HG02798 (cell line): ENCODE measurements around the gene CD58.
A peak's percentile ranks its signal among the peaks of the same experiment; 100 is the strongest.
"Not testable (repeated sequence)": the region's sequence is repeated elsewhere in the genome, so short reads cannot be mapped to it uniquely, and the experiment has no call there.

Experiments
- ATAC-seq: cut with Tn5 transposase; IDR thresholded peaks from one replicate; pipeline ENCODE4 v1.9.1; 2021; ENCODE audit warnings: mild to moderate bottlenecking; ENCODE audit not compliant: unreplicated experiment, poor library complexity

CD58 gene

DNA sequence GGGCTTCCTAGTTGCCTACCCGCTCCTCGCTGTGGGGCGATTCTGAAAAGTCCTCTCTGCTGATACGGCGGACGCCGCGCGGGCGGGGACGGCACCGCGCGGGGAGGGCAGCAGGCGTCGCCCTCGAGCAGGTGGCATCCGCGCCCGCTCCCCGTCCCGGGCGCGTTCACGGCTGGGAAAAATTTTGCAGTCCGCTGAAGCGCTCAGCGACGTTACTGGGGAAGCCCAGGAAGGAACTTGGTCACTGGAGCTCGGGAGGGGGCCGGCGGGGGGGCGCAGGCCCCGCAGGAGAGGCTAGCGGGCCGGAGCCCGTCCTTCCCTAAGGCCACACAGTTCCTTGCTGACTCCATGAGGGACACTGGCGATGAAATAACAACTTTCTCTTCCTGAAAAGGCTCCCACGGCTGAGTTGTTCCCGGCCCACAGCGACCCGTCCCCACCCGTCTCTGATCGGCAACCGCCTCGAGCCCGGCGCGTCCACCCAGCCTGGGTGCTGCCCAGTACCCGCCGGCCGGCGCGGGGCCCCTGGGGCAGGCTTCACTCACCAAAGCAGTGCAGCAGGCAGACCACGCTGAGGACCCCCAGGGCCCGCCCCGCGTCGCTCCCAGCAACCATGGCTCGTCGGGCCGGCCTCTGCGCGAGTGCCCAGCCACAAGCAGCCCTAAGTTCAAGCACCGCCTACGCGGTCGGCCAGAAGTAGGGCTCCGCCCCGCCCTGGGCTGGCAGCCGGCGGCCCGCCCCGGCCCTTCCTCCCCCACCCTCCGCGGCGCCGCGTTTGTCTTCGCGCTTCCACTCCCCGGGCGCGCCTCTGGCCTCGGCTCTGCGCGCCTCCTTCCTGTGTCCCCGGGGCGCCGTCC is at the start of gene CD58:
Gene CD58 (minus strand): TSS at position 669 of the 857 bp plus-strand sequence. CDS start 54 bp downstream, at position 615.
- ATAC-seq, result peak; percentile 68

GRCh38 chr1:116620392-116620791 is 49.6 kb upstream of the CD58 start:
- not testable (repeated sequence) for ATAC-seq

DNA sequence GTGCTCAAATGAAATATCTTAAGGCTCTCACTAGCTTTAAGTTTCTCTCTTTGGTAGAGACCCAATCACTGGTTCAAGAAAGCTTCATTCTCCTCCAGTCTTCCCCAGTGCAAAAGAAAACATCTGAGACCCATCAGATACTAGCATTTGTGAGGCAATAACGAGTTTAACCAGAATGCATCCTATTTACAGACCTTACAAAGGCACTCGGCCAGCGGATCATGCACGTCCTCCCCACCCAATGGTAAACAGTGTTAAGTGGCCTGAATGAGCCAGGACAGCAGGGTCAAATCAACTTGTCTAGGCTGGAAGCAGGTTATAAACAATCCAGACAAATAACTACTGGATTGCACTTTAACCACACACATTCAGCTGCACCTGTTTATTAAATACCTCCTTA is 48.3 kb upstream of the CD58 start:
- ATAC-seq, result not testable (repeated sequence)

DNA sequence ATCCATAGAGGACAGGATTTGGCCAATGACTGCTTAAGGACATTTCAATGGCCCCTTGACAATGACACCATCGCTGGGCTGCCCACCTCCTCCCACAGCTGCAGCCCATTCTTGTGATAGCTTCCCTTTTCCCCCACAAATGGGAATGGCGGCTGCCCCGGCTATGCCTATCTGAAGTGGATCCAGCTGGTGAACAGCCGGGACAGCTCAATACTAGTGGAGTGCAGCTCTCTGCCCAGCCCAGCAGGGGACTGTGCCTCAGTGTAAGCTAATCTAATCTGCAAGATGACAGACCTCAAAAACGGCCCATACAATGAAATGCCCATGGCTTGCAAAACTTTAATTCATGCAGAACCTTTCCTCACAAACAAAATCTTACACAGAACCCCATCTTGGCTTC is 47.0 kb upstream of the CD58 start:
- ATAC-seq, result not testable (repeated sequence)

DNA sequence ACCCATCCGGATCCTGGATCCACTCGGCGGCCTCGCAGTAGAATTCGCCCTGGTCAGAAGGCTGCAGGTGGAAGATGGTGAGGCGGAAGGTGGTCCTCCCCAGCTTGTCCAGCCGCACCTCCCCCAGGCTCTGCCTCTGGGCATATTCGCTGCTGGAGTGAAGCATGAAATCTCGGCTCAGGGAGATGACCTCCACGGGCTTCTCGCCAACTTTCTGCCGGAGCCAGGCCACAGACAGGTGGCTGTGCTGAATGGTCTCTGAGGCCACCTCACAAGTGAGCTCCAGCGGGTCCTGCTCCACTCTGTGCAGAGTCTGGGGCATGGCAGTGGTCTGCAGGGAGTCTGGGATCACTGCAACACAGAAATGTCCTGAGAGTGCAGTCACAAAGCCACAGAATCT is 43.0 kb upstream of the CD58 start:
- ATAC-seq, result not testable (repeated sequence)

GRCh38 chr1:116609801-116610371 is 39.1 kb upstream of the CD58 start:
- not testable (repeated sequence) for ATAC-seq

GRCh38 chr1:116608841-116609240 is 38.0 kb upstream of the CD58 start:
- not testable (repeated sequence) for ATAC-seq

GRCh38 chr1:116608151-116608550 is 37.3 kb upstream of the CD58 start:
- ATAC-seq, result not testable (repeated sequence)

DNA sequence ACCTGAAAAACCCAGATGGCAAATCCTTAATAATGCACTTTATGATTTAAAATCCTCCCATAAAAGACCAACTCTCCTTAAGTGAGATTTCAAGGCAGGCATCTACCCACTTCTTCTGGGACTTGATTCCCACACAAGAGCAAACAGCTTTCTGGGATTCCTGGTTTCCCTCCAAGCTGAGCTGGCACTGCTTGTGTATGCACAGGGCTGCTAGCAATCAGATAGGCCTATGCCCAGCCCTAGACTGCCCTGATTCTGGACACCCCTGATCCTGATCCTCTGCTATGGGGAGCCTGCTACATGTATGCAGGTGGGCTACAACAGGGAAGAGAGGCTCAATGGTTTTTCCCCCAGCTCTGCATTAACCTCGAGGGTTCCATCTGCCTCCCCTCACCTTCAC is 36.6 kb upstream of the CD58 start:
- ATAC-seq, result not testable (repeated sequence)

- not testable (repeated sequence) for ATAC-seq
Measured at GRCh38 chr1:116606067-116606466, 35.2 kb upstream of the CD58 start.

GRCh38 chr1:116605315-116605714 is 34.5 kb upstream of the CD58 start:
- no peak for ATAC-seq

- ATAC-seq, result not testable (repeated sequence)
Measured at GRCh38 chr1:116604408-116604807, 33.6 kb upstream of the CD58 start.

GRCh38 chr1:116603646-116604045 is 32.8 kb upstream of the CD58 start:
- not testable (repeated sequence) for ATAC-seq

DNA sequence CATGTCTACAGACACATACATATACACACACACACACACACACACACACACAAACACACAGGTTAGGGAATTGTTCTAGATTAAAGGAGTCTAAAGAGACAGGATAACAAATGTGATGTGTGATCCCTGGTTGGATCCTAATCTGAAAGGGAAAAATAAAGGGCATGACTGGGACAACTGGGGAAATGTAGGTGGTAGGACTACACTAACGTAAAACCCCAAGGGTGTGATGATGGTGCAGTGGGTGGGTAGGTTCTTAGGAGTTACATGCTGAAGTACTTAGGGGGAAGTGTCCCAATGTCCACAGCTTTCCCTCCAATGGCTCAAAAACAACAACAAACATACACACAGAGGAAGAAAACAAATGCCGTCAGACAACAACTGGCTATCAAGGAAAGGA is 28.5 kb upstream of the CD58 start:
- not testable (repeated sequence) for ATAC-seq

GRCh38 chr1:116598420-116599036 is 27.7 kb upstream of the CD58 start:
- peak; percentile 28 for ATAC-seq

DNA sequence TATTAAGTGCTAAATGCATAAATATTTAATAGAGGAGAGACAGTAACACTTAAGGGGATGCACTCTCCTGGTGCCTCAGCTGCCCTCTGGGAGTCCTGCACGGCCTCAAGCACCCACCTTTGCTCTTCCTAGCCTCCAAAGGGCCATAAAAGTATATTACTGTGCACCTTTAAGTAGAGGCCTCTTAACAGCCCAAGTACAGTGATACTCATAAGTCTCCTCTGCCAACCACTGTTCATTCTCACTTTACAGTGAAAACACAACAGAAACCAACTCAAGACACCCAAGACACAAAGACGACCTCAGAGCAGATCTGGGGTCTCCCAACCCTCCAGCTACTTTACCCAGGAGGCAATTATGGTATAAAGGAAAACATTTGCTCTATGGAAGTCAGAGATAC is 26.6 kb upstream of the CD58 start:
- peak; percentile 79 for ATAC-seq

DNA sequence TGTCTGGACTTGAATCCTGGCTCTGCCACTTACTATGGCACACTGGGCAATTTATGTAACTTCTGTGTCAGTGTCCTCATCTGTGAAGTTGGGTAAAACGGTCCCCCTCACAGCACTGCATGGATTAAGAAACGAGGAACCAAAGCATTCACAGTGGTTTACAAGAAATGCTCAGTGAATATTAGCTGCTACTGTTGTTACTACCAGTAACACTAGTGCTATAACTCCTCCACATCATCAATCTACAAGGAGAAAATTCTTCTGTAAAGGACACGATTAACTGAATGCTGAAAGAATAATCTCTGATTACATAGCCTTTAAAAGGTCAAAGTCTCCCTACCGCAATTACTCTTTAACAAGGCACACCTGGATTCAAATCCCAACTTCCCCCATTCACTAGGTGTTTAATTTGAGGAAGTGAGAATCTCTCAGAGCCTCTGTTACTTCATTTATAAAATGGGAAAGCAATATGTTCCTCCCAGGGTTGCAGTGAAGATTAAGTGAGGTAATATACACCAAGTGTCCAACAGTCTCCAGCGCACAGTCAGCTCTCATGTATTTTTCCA is 26.0 kb upstream of the CD58 start:
- ATAC-seq, result not testable (repeated sequence)

GRCh38 chr1:116595946-116596741 is 25.3 kb upstream of the CD58 start:
- ATAC-seq, result peak; percentile 31

DNA sequence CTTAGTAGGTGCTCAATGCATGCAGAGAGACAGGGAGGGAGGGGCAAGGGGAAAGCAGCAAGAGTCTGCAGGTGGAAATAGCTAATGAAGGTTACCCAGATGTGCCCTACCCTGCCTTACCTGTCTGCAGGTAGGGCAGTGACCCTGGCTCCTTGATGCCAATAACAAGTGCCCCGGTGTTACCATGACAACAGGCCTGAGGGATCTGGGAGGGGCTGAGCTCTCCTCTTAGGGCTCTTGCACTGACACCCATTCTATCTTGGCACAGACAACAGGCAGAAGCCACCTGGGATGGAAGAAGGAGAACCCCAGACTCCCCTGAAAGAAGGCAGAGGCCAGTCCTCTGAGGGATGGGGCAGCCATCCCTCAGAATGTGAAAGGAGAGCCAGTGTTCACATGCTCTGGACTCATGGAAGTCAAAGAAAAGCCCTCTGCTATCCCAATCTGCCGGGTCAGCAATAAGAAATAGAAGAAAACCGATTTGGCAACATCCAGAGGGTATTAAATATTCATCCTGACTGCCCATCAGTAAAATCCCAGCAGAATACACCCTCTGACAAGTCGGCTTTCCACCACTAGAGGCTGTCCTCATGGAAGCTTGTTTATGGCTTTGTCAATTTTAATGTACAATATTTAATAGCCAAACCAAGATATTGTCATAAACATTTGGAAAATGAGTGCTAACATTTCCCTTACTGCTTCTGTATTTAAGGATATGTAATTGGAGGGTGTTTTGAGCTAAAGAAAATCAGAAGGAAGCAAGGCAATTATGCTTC is 24.4 kb upstream of the CD58 start:
- not testable (repeated sequence) for ATAC-seq
